ENCODE results near the gene PEA15. TPM values are rescaled to one million over a fixed set of nuclear protein-coding genes. Genes with fewer than 3 reads are reported as not detected.

Gene PEA15
- 40.9 TPM for total RNA-seq

- Histone ChIP-seq H3K9me3 (ENCODE audit: low read depth, low read length) (no peaks in the 10 kb centered on the region), H3K4me3 (ENCODE audit: low read length) (peak within 1 kb of the TSS; percentile 79), H3K4me1 (ENCODE audit: insufficient read depth, low read length) (peaks cover 32% of the 10 kb centered on the region), H3K27me3 (ENCODE audit: insufficient read depth, low read length) (no peaks in the 10 kb centered on the region)
Observed at GRCh38 chr1:160205242-160206035, at the start of gene PEA15. Gene PEA15 (plus strand): TSS chr1:160205384. CDS start chr1:160211545, 6,161 bp downstream.

GRCh38 chr1:160156361-160156760 is 48.8 kb upstream of the PEA15 start:
- H3K27me3 ChIP-seq (ENCODE audit: insufficient read depth, low read length) = no peaks in the 10 kb centered on the region
- peaks cover 1% of the 10 kb centered on the region for H3K4me1 ChIP-seq (ENCODE audit: insufficient read depth, low read length)
- H3K9me3 ChIP-seq (ENCODE audit: low read depth, low read length) = no peaks in the 10 kb centered on the region
- no peak overlapping the region for H3K4me3 ChIP-seq (ENCODE audit: low read length)

- peaks cover 6% of the 10 kb centered on the region for H3K4me1 ChIP-seq (ENCODE audit: insufficient read depth, low read length)
- no peak overlapping the region for H3K4me3 ChIP-seq (ENCODE audit: low read length)
- no peaks in the 10 kb centered on the region for H3K27me3 ChIP-seq (ENCODE audit: insufficient read depth, low read length)
- H3K9me3 ChIP-seq (ENCODE audit: low read depth, low read length) = no peaks in the 10 kb centered on the region
Observed at GRCh38 chr1:160157174-160157573, 48.0 kb upstream of the PEA15 start.

GRCh38 chr1:160158031-160158430 is 47.2 kb upstream of the PEA15 start:
- peaks cover 15% of the 10 kb centered on the region for H3K4me1 ChIP-seq (ENCODE audit: insufficient read depth, low read length)
- no peaks in the 10 kb centered on the region for H3K9me3 ChIP-seq (ENCODE audit: low read depth, low read length)
- no peak overlapping the region for H3K4me3 ChIP-seq (ENCODE audit: low read length)

GRCh38 chr1:160158534-160158933 is 46.6 kb upstream of the PEA15 start:
- Histone ChIP-seq H3K9me3 (ENCODE audit: low read depth, low read length) (no peaks in the 10 kb centered on the region), H3K27me3 (ENCODE audit: insufficient read depth, low read length) (no peaks in the 10 kb centered on the region), H3K4me3 (ENCODE audit: low read length) (no peak overlapping the region), H3K4me1 (ENCODE audit: insufficient read depth, low read length) (peaks cover 20% of the 10 kb centered on the region)

More at GRCh38 chr1:160158031-160158430, 47.2 kb upstream of the PEA15 start:
- no peaks in the 10 kb centered on the region for H3K27me3 ChIP-seq (ENCODE audit: insufficient read depth, low read length)

- no peaks in the 10 kb centered on the region for H3K9me3 ChIP-seq (ENCODE audit: low read depth, low read length)
- peaks cover 23% of the 10 kb centered on the region for H3K4me1 ChIP-seq (ENCODE audit: insufficient read depth, low read length)
- H3K27me3 ChIP-seq (ENCODE audit: insufficient read depth, low read length) = peaks cover 3% of the 10 kb centered on the region
- no peak overlapping the region for H3K4me3 ChIP-seq (ENCODE audit: low read length)
Observed at GRCh38 chr1:160159846-160160245, 45.3 kb upstream of the PEA15 start.

GRCh38 chr1:160161965-160162705 is 43.0 kb upstream of the PEA15 start:
- no peak overlapping the region for H3K4me3 ChIP-seq (ENCODE audit: low read length)
- H3K9me3 ChIP-seq (ENCODE audit: low read depth, low read length) = no peaks in the 10 kb centered on the region
- peaks cover 40% of the 10 kb centered on the region for H3K4me1 ChIP-seq (ENCODE audit: insufficient read depth, low read length)
- H3K27me3 ChIP-seq (ENCODE audit: insufficient read depth, low read length) = peaks cover 3% of the 10 kb centered on the region

- peaks cover 3% of the 10 kb centered on the region for H3K27me3 ChIP-seq (ENCODE audit: insufficient read depth, low read length)
- H3K4me3 ChIP-seq (ENCODE audit: low read length) = no peak overlapping the region
- no peaks in the 10 kb centered on the region for H3K9me3 ChIP-seq (ENCODE audit: low read depth, low read length)
Observed at GRCh38 chr1:160162931-160163330, 42.3 kb upstream of the PEA15 start.

GRCh38 chr1:160163615-160164014 is 41.6 kb upstream of the PEA15 start:
- peaks cover 3% of the 10 kb centered on the region for H3K27me3 ChIP-seq (ENCODE audit: insufficient read depth, low read length)
- peaks cover 51% of the 10 kb centered on the region for H3K4me1 ChIP-seq (ENCODE audit: insufficient read depth, low read length)
- H3K9me3 ChIP-seq (ENCODE audit: low read depth, low read length) = no peaks in the 10 kb centered on the region
- no peak overlapping the region for H3K4me3 ChIP-seq (ENCODE audit: low read length)

More at GRCh38 chr1:160162931-160163330, 42.3 kb upstream of the PEA15 start:
- peaks cover 46% of the 10 kb centered on the region for H3K4me1 ChIP-seq (ENCODE audit: insufficient read depth, low read length)

- no peaks in the 10 kb centered on the region for H3K9me3 ChIP-seq (ENCODE audit: low read depth, low read length)
- peaks cover 3% of the 10 kb centered on the region for H3K27me3 ChIP-seq (ENCODE audit: insufficient read depth, low read length)
- no peak overlapping the region for H3K4me3 ChIP-seq (ENCODE audit: low read length)
- peaks cover 56% of the 10 kb centered on the region for H3K4me1 ChIP-seq (ENCODE audit: insufficient read depth, low read length)
Observed at GRCh38 chr1:160164121-160164520, 41.1 kb upstream of the PEA15 start.

GRCh38 chr1:160166166-160166868 is 38.9 kb upstream of the PEA15 start:
- Histone ChIP-seq H3K4me1 (ENCODE audit: insufficient read depth, low read length) (peaks cover 66% of the 10 kb centered on the region), H3K9me3 (ENCODE audit: low read depth, low read length) (no peaks in the 10 kb centered on the region), H3K4me3 (ENCODE audit: low read length) (no peak overlapping the region), H3K27me3 (ENCODE audit: insufficient read depth, low read length) (peaks cover 3% of the 10 kb centered on the region)

GRCh38 chr1:160167056-160167455 is 38.1 kb upstream of the PEA15 start:
- H3K4me3 ChIP-seq (ENCODE audit: low read length) = no peak overlapping the region
- no peaks in the 10 kb centered on the region for H3K9me3 ChIP-seq (ENCODE audit: low read depth, low read length)
- H3K27me3 ChIP-seq (ENCODE audit: insufficient read depth, low read length) = peaks cover 3% of the 10 kb centered on the region
- H3K4me1 ChIP-seq (ENCODE audit: insufficient read depth, low read length) = peaks cover 61% of the 10 kb centered on the region

- no peaks in the 10 kb centered on the region for H3K9me3 ChIP-seq (ENCODE audit: low read depth, low read length)
- H3K27me3 ChIP-seq (ENCODE audit: insufficient read depth, low read length) = peaks cover 3% of the 10 kb centered on the region
- peaks cover 57% of the 10 kb centered on the region for H3K4me1 ChIP-seq (ENCODE audit: insufficient read depth, low read length)
- H3K4me3 ChIP-seq (ENCODE audit: low read length) = no peak overlapping the region
Observed at GRCh38 chr1:160167580-160167979, 37.6 kb upstream of the PEA15 start.

- no peak overlapping the region for H3K4me3 ChIP-seq (ENCODE audit: low read length)
- peaks cover 52% of the 10 kb centered on the region for H3K4me1 ChIP-seq (ENCODE audit: insufficient read depth, low read length)
- peaks cover 3% of the 10 kb centered on the region for H3K27me3 ChIP-seq (ENCODE audit: insufficient read depth, low read length)
- H3K9me3 ChIP-seq (ENCODE audit: low read depth, low read length) = no peaks in the 10 kb centered on the region
Observed at GRCh38 chr1:160168016-160168415, 37.2 kb upstream of the PEA15 start.

All from mononuclear cell (primary cell).